Adipose tissue (tissue), 3 donors: ENCODE measurements around the gene MYO7B. TPM values are rescaled to one million over a fixed set of nuclear protein-coding genes. Genes with fewer than 3 reads are reported as not detected.

Experiments used
- polyA plus RNA-seq, 3 donors: library from polyadenylated mRNA; stranded (reverse); fragments of 200-250 nt; gene quantifications; one replicate each; pipeline ENCODE4 v1.2.3, GENCODE V29; 2013
- donor health status: healthy with polysubstance abuse.
- donor health status: Bipolar disorder and iron deficiency.
- donor health status: healthy.

MYO7B gene
- polyA plus RNA-seq, 3 donors, result 0.40 to 2.2 (median 2.1) TPM

Other genes with a start within 250 kb of the MYO7B start
- 10 to 100 TPM; 16.4 to 30.7 (median 27.4) TPM for gene ERCC3, start 241.5 kb upstream of the MYO7B start, polyA plus RNA-seq
- 1 to 10 TPM; 4.0 to 8.7 (median 8.3) TPM for gene MAP3K2, start 147.7 kb upstream of the MYO7B start, polyA plus RNA-seq
- gene PROC, start 117.3 kb upstream of the MYO7B start, polyA plus RNA-seq, result under 1 TPM in 2 of 3 donors, not detected in 1; 0.12 to 0.22 TPM
- 10 to 100 TPM in 2 of 3 donors, 1 to 10 TPM in 1; 9.5 to 30.4 (median 24.8) TPM for gene IWS1, start 9.2 kb upstream of the MYO7B start, polyA plus RNA-seq
- 1 to 10 TPM in 2 of 3 donors, under 1 TPM in 1; 0.10 to 2.4 (median 1.8) TPM for gene GPR17, start 110.5 kb downstream of the MYO7B start, polyA plus RNA-seq
- gene LIMS2, start 139.8 kb downstream of the MYO7B start, polyA plus RNA-seq, result 100 to 1,000 TPM in 1 of 3 donors, 10 to 100 TPM in 1, 1 to 10 TPM in 1; 8.5 to 282 (median 64.9) TPM
- 1 to 10 TPM; 2.8 to 4.8 (median 3.6) TPM for gene SFT2D3, start 165.8 kb downstream of the MYO7B start, polyA plus RNA-seq